EH (cell line): ENCODE measurements around the gene DCLRE1C.
"Not testable (repeated sequence)": the region's sequence is repeated elsewhere in the genome, so short reads cannot be mapped to it uniquely, and the experiment has no call there.

Source experiments
- DNase-seq: peaks from one replicate; pipeline ENCODE4 v3.0.0-alpha.2; 2015; ENCODE audit warnings: low read depth

Gene DCLRE1C

GRCh38 chr10:14945108-14945507 is 8.8 kb downstream of the DCLRE1C start:
- no peak for DNase-seq

- DNase-seq = not testable (repeated sequence)
Measured at GRCh38 chr10:14942950-14943338, 11.0 kb downstream of the DCLRE1C start.

GRCh38 chr10:14942147-14942949 is 11.5 kb downstream of the DCLRE1C start:
- not testable (repeated sequence) for DNase-seq

GRCh38 chr10:14938971-14939370 is 14.9 kb downstream of the DCLRE1C start:
- peak; percentile 57 for DNase-seq

- DNase-seq = no peak
Measured at GRCh38 chr10:14936584-14936983, 17.3 kb downstream of the DCLRE1C start.

GRCh38 chr10:14930610-14931009 is 23.3 kb downstream of the DCLRE1C start:
- no peak for DNase-seq

GRCh38 chr10:14926722-14927416 is 27.0 kb downstream of the DCLRE1C start:
- no peak for DNase-seq

GRCh38 chr10:14926061-14926470 is 27.8 kb downstream of the DCLRE1C start:
- DNase-seq = no peak

GRCh38 chr10:14925268-14925667 is 28.6 kb downstream of the DCLRE1C start:
- no peak for DNase-seq

GRCh38 chr10:14924013-14924412 is 29.9 kb downstream of the DCLRE1C start:
- DNase-seq = no peak

- no peak for DNase-seq
Measured at GRCh38 chr10:14918964-14919363, 34.9 kb downstream of the DCLRE1C start.

GRCh38 chr10:14917827-14918226 is 36.1 kb downstream of the DCLRE1C start:
- DNase-seq = no peak

- DNase-seq = no peak
Measured at GRCh38 chr10:14916600-14916999, 37.3 kb downstream of the DCLRE1C start.

GRCh38 chr10:14911801-14912200 is 42.1 kb downstream of the DCLRE1C start:
- no peak for DNase-seq

- no peak for DNase-seq
Measured at GRCh38 chr10:14910953-14911352, 42.9 kb downstream of the DCLRE1C start.

GRCh38 chr10:14909101-14909500 is 44.8 kb downstream of the DCLRE1C start:
- no peak for DNase-seq

GRCh38 chr10:14907591-14907990 is 46.3 kb downstream of the DCLRE1C start:
- not testable (repeated sequence) for DNase-seq

GRCh38 chr10:14906765-14907164 is 47.1 kb downstream of the DCLRE1C start:
- DNase-seq = no peak

GRCh38 chr10:14905890-14906289 is 48.0 kb downstream of the DCLRE1C start:
- no peak for DNase-seq

GRCh38 chr10:14904864-14905263 is 49.0 kb downstream of the DCLRE1C start:
- no peak for DNase-seq

GRCh38 chr10:14904316-14904732 is 49.6 kb downstream of the DCLRE1C start:
- DNase-seq = peak; percentile 38

- DNase-seq = no peak
Measured at GRCh38 chr10:14891151-14891550, 62.7 kb downstream of the DCLRE1C start.

GRCh38 chr10:14889318-14889717 is 64.6 kb downstream of the DCLRE1C start:
- peak; percentile 19 for DNase-seq
